GM19438 (cell line): Measurements from ENCODE around the gene KDM6A.
A peak's percentile ranks its signal among the peaks of the same experiment; 100 is the strongest.
"Not testable (repeated sequence)": the region's sequence is repeated elsewhere in the genome, so short reads cannot be mapped to it uniquely, and the experiment has no call there.

Experiments used
- ATAC-seq: cut with Tn5 transposase; IDR thresholded peaks from one replicate; pipeline ENCODE4 v1.9.1; 2021; ENCODE audit warnings: low read depth; ENCODE audit not compliant: unreplicated experiment

KDM6A gene

GRCh38 chrX:44915361-44915868, 42.4 kb downstream of the KDM6A start:
- no peak for ATAC-seq

- ATAC-seq = no peak
Measured at GRCh38 chrX:44918722-44919121, 45.7 kb downstream of the KDM6A start.

DNA sequence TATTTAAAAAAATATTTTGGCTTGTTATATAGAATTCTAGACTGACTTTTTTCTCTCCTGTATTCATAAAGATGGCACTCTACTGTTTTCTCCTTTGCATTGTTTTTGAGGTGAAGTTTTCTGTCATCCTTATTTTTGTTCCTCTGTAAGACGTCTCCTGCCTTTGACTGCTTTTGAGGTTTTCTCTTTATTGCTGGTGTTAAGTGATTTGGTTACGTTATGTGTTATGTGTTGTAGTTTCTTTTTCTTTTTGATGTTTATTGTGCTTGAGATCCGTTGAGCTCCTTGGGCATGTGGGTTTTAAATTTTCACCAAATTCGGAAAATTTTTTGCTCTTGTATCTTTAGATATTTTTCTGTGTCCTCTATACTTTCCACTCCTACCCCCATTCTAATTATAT, 50.0 kb downstream of the KDM6A start:
- no peak for ATAC-seq

GRCh38 chrX:44927398-44927797, 54.4 kb downstream of the KDM6A start:
- no peak for ATAC-seq

DNA sequence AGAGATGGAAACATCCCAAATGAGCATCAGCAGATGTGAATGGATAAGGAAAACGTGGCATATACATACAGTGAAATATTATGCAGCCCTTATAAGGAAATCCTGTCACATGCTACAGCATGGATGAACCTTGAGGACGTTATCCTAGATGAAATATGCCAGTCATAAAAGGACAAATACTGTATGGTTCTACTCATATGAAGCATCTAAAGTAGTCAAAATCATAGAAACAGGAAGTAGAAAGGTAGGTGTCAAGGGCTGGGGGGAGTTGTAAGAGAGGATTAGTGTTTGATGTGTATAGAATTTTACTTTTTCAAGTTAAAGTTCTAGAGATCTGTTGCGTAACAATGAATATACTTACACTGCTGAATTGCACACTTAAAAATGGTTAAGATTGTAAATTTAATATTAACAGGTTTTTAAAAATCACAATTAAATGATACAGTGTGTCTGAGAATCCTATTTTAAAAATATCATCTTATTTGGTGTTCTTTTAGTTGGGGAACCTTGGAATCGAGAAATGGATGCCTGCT, 58.5 kb downstream of the KDM6A start:
- no peak for ATAC-seq

- ATAC-seq = no peak
Measured at GRCh38 chrX:44935172-44935571, 62.2 kb downstream of the KDM6A start.

GRCh38 chrX:44935640-44936039, 62.7 kb downstream of the KDM6A start:
- ATAC-seq = no peak

DNA sequence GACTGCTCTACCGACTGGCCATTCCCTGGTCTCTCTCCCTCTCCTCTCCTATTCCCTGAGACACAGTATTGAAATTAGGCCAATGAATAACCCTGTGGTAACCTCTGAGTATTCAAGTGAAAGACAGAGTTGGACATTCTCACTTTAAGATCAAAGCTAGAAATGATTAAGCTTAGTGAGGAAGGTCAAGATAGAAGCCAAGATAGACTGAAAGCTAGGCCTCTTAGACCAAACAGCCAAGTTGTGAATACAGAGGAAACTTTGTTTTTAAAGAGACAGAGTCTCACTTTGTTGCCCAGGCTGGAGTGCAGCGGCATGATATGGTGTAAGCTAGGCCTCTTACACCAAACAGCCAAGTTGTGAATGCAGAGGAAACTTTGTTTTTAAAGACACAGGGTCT, 64.6 kb downstream of the KDM6A start:
- ATAC-seq = peak; percentile 95

- ATAC-seq = no peak
Measured at GRCh38 chrX:44938111-44938510, 65.1 kb downstream of the KDM6A start.

DNA sequence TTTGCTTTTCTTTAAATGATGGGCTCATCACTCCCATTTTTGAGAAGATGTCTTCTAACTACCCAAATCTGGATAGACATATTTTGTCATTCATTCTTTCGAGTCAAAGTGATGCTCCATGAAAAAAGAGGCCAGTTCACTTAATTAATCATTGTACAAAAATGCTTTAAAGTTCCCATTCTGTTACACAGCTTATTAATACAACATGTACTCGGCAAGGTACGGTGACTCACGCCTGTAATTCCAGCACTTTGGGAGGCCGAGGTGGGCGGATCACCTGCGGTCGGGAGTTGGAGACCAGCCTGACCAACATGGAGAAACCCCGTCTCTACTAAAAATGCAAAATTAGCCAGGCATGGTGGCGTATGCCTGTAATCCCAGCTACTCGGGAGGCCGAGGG, 67.6 kb downstream of the KDM6A start:
- not testable (repeated sequence) for ATAC-seq

DNA sequence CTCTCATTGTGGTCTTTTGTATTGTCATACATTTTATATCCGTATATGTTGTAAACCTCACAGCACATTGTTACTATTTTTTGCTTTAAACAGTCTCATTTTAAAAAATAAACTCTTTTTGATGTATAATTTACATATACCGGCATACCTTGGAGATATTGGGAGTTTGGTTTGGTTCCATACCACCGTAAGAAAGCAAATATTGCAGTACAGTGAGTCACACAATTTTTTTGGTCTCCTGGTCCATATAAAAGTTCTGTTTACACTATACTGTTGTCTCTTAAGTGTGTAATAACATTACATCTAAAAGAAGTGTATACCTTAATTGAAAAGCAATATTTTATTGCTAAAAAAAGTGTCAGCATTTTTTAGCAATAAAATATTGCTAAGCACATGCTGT, 70.0 kb downstream of the KDM6A start:
- no peak for ATAC-seq

DNA sequence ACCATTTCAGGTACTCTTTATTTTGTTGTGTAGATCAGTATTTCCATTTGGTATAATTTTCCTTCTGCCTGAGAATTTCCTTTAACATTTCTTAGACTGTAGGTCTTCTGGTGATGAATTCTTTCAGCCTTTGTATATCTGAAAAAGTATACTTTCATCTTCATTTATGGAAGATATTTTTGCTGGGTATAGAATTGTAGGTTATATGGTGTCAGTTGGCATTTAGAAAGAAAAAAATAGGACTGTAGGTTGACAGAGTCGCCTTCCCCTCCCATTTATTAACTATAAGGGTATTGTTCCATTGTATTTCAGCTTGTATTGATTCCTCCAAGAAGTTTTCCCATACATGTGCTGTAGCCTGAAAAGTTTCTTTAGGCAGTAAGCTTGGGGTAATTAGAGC, 71.9 kb downstream of the KDM6A start:
- no peak for ATAC-seq

DNA sequence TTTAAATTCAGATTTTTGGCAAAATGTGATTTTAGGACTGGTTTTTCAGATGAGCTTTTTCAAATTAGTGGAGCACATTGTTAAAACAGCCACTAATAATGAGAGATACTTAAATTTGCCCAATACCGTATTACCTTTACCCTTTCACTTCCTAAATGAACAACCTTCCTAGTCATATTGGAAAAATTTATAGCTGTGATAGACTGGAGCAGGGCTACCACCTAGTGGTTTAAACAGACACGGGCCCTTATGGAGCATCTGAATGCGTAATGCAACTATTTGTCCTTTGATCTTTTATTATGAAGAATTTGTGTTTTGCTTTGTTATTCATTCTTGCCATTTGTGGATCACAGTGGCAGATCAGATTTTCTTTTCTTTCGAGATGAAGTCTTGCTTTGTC, 72.7 kb downstream of the KDM6A start:
- no peak for ATAC-seq

GRCh38 chrX:44946771-44947170, 73.8 kb downstream of the KDM6A start:
- no peak for ATAC-seq

GRCh38 chrX:44947995-44948394, 75.0 kb downstream of the KDM6A start:
- ATAC-seq = no peak

DNA sequence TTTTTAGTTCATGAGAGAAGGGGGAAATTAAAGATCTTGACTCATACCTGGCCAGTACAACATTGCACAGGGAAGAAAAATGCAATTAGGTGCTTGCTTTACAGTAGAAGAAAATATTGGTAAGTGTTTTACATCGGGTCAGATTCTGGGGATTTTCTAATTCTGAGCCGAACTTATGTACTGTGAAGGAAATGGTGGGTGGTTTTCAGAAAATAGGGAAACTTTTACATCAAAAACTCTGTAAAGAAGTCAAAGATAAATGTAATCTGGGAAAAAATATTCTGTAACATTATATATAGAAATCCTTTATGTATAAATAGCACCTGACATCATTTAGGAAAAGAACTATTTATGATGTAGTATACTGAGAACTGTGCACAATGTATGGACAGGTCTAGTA, 75.4 kb downstream of the KDM6A start:
- ATAC-seq = no peak

DNA sequence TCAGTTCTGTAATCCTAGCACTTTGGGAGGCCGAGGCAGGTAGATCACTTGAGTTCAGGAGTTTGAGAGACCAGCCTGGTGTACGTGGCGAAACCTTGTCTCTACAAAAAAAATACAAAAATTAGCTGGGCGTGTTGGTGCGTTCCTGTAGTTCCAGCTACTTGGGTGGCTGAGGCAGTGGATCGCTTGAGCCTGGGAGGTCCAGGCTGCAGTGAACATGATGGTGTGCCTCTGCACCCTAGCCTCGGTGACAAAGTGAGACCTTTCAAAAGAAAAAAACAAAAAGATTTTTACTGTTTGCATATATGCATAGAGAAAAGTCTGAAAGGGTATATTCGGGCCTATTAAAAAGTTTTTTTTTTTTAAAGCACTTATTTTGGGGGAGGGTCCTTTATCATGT, 76.1 kb downstream of the KDM6A start:
- ATAC-seq = no peak

GRCh38 chrX:44950471-44951366, 77.7 kb downstream of the KDM6A start:
- ATAC-seq = not testable (repeated sequence)

DNA sequence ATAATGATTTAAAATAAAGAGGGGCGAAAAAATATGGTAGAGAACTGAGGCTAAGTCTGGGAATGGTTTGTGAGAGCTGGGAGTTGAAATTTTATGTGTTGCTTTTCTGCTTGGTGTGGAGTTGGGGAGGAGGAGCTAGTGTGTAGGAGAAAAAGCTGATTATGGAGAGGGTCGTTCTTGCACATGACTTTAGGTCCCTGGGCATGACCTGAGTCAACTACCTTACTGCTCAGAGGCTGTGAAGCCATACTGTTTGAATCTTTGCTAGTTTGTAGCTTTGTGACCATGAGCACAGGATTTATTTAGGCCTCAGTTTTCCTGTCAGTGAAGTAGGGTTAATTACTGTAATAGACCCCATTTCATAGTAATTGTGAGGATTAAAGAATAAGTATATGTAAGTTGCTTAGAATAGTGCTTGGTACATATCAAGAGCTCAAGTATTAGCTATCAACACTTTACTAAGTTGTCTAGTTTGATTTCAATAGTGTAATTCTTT, 78.6 kb downstream of the KDM6A start:
- no peak for ATAC-seq

DNA sequence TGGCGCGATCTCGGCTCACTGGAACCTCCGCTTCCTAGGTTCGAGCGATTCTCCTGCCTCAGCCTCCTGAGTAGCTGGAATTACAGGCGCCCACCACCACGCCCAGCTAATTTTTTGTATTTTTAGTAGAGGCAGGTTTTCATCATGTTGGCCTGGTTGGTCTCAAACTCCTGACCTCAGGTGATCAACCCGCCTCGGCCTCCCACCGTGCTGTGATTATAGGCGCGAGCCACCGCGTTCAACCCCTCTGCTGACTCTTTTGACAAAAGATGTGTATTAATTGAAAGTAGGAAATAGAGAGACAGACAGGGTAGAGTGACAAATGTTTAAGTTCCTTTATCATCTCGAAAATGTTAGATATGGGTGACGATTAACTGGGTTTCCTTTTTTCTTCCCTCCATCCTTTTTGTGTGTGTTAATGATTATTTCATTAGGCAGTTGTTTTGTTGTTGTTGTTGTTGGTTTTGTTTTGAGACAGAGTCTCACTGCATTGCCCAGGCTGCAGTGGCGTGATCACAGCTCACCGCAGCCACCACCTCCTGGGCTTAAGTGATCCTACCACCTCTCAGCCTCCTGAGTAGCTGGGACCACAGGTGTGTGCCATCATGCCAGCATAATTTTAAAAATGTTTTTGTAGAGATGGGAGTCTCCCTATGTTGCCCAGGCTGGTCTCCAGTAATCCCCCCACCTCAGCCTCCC, 79.5 kb downstream of the KDM6A start:
- no peak for ATAC-seq

- no peak for ATAC-seq
Measured at GRCh38 chrX:44953734-44954502, 80.9 kb downstream of the KDM6A start.
